Smooth muscle cell of the brain vasculature (primary cell): ENCODE measurements around the gene NR6A1.

Experiments
- DNase-seq: peaks from one replicate; pipeline ENCODE4 v3.0.0-alpha.2; 2012; ENCODE audit warnings: low read depth, low spot score

Gene NR6A1

GRCh38 chr9:124504530-124505005, 266.5 kb downstream of the NR6A1 start:
- DNase-seq = no peak

DNA sequence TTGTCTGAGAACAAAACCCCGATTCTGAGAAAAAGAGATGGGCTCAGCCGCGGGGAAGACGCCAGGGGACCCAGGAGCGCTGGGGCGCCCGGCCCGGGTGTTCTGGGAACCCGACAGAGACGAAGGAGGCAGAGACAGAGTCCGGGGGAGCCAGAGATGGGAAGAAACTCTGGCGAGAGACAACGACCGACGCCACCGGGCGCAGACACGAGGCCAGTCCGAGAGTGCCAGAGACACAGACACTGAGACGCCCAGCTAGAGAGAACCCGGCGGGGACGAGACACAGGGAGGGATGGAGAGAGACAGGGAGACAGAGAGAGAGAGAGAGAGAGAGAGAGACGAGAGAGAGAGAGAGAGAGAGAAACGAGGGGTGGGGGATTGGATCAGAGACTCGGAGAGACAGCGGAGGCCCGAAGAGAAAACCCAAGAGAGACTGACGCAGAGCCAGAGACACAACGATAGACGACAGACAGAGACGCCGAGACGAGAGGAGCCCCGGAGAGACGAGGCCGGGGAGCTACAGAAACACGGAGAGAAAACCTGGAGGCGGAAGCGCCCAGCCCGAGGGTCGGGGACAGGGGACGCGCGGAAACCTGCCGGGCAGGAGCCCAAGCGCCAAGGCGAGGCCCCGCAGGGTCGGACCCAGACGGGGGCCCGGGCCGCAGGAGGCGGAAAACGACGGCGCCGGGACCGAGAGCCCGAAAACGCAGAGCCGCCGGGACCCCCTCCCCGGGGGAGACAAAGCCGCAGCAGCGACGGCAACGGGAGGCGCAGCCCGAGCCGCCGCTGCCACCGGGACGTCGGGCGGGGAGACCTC, 267.2 kb downstream of the NR6A1 start:
- no peak for DNase-seq

GRCh38 chr9:124502711-124503702, 268.1 kb downstream of the NR6A1 start:
- no peak for DNase-seq

GRCh38 chr9:124501771-124502320, 269.3 kb downstream of the NR6A1 start:
- no peak for DNase-seq

DNA sequence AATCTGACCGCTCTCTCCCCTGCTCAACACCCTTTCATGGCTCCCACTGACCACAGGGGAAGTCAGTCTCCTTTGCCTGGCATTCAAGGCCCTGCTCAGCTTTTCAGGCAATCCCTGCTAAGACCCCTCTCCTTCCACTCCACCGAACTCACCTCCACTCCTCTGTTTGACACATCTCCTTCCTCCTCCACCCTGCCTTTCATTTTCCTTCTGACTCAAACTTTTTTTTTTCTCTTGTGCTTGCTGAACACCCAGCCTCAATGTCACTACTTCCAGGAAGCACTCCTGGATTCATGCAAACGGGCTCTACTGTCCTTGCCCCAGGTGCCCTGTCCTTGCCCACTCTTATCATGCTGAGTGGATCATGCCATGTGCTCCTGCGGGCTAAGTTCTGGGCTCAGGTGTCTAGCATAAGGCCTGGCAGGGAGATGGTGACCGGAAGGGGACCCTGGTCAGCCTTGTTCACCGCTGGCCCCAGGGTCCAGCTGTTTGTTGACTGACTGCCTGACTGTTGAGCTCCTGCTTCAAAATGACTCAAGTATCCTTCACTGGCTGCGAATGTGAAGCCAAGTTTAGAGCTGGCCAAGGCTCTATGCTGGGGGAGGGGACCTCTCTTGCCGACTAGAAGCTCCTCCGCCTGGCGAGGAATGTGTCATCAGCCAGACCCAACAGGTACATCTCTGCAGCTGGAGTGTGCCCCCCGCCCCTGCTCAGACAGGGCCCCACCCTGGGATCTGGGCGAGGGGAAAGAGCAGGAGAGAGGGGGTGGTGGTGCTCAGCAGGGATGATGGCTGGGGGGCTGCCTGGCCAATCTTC, 270.1 kb downstream of the NR6A1 start:
- no peak for DNase-seq

DNA sequence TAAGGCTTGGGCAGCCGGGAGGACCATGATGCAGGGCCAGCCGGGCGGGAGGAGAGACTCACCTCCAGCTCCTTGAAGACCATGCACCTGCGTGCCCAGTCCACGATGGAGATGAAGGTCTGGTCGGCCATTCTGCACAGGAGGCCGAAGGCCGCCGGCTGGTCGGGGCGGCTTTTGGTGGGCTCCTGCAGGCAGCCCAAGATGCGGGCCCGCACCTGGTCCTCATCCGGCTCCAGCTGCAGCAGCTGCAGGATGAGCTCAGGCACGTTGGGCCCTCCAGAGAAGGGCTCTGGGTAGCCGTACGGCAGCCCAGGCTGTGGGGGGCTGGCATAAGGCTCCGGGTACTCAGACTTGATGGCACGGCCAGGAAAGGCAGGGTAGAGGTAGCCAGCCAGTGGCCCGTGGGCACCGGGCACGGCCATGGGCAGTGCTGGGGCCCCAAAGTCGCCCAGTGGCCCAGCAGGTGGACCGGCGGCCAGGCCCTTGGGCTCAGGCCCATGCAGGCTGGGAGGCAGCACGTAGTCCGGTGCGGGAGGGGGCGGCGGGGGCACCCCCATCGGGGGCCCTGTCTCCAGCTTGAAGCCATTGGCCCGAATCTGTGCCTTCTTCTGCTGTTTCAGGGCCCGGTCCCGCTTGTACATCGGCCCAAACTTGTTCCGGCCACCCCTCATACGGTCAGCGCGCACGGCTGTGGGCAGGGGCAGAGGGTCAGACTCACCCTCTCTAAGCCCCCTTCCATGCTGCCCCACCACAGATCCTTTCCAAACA, 270.9 kb downstream of the NR6A1 start:
- DNase-seq = no peak

GRCh38 chr9:124499216-124499615, 271.9 kb downstream of the NR6A1 start:
- DNase-seq = no peak

DNA sequence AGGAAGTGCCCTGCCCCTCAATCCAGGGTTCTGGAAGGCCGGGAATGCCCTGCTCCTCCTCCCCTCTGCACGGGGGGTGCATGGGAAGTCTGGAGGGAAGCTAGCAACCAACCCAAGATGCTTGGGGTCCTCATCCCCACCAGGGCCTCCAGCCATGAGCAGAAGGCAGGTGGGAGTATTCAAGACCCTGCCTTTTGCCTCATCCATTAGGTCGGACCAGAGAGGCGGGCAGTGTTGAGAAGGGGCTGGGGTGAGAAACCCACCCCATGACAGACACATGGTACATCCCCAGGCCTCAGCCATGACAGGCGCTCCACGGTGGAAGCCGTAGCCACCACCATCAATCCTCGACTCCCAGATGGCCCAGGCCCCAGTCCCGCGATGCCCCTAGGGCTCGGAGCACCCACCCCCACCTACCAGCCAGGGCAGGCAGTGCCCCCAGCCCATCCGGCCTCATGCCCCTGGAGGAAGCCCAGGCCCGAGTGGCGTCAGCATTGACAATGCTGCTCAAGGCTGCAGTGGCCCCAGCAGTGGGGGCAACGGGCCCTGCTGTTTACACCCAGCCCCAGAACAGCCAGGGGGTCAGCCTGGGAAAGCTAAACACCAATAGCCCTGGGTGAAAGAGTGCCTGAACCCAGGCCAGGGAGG, 272.5 kb downstream of the NR6A1 start:
- no peak for DNase-seq

DNA sequence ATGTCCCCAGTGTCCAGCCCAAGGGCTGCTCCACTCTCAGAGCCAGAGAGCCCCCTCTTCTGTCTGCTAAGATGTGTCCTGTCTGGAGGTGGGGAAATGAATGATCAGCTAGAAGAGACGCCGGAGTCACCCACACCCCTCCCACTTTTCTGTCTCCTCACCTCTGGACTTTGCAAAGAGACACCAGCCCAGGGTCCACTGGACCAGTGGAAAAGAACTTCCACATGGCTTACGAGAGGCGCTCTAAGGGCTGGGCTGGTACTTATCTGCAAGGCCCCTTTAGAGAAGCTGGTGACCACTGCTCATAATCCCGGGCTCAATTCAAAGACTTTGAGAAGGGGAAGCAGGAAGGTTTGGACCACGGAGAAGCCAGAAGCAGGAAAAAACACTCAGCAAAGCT, 273.1 kb downstream of the NR6A1 start:
- DNase-seq = no peak

GRCh38 chr9:124497441-124497840, 273.7 kb downstream of the NR6A1 start:
- no peak for DNase-seq

- no peak for DNase-seq
Measured at GRCh38 chr9:124496463-124496862, 274.6 kb downstream of the NR6A1 start.

DNA sequence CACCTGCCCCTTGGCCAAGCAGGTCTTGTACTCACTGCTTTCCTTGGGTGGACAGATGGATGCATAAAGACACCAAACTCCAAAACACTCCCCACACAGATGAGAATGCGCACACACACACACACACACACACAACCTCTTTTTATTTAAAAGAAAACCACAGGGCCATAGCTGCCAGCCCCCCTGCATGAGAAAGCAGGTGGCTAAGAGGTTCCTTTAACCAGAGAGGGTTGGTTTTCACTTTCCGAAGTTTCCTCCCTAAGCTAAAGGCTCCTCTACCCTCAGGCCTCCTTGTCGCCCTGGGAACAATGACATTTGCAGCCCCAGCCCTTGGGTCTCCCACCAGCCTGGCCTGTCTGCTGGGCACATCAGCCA, 275.0 kb downstream of the NR6A1 start:
- DNase-seq = no peak

GRCh38 chr9:124495126-124496074, 275.7 kb downstream of the NR6A1 start:
- DNase-seq = no peak

DNA sequence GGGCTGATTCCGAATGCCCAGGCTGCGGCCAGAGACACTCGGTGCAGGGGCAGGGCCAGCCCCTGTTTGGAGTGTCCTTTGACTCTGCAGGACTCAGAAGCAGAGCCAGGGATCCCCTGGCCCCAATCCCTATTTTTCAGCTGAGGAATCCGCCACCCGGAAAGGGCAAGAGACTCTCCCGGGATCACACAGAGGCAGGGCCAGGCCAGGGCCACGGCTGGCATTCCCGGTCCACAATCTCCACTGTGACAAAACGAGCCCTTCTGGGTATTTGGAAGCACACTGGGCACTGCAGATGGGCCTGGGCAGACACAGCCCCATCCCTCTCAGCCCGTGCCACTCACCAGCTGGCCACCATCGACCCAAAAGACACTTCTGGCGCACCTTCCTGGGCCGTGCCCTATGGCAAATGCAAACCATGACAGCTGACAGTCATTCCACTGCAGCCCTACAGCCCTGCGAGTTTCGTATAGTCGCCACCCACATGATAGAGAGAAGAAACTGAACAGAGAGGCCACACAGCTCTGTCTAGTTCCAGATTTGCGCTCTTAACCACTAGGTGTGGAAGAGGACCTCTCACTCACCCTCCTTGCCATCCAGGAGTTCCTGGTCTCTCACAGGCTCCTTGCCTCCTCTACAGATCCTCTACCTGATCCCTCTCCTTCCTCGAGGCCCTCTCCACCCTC, 277.2 kb downstream of the NR6A1 start:
- DNase-seq = no peak

DNA sequence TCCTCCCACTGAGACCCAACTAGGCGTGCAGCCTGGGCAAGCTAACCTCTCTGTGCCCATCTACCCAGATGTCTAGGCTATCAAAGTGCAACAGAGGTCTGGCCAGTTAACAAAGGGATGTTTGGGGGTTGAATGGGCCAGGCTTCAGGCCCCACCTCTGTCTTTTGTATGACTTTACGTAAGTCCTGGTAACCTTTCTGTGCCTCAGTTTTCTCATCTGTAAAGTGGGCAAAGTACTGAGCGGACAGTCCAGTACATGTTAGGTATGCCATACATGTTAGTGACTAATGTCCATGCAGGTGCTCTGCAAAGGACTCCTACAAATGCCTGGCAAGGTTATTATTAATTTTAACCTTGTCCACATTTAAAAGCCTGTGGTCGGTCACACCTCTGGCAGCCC, 277.9 kb downstream of the NR6A1 start:
- DNase-seq = no peak

- no peak for DNase-seq
Measured at GRCh38 chr9:124492818-124493217, 278.3 kb downstream of the NR6A1 start.

- DNase-seq = no peak
Measured at GRCh38 chr9:124491049-124491975, 279.8 kb downstream of the NR6A1 start.
